IMR-90 (cell line): ENCODE measurements around the gene CPEB2. TPM values are rescaled to one million over a fixed set of nuclear protein-coding genes. Genes with fewer than 3 reads are reported as not detected.

Experiments
- ATAC-seq: fragments of 200-7000 bp; cut with Tn5 transposase; 2 replicates; pipeline ENCODE4 v1.9.1; 2020; ENCODE audit warnings: low read depth, mild to moderate bottlenecking, moderate library complexity
- BruUV-seq: library from RNA; stranded (reverse); fragments of 400-500 nt; replicated peaks from 2 replicates; lab custom pipeline; 2021; lab: Mats Ljungman, UMichigan
- CTCF ChIA-PET: fragments of 300-600 bp; formaldehyde crosslinking; extraction: SDS; loops from one replicate; lab custom pipeline; 2021; ENCODE audit warnings: antibody characterized with exemption; lab: Yijun Ruan, JAX
- POLR2A ChIA-PET: fragments of 300-600 bp; sonication (Branson Sonifier 250); formaldehyde crosslinking; loops from one replicate; lab custom pipeline; 2022; ENCODE audit warnings: antibody characterized with exemption; ENCODE audit not compliant: unreplicated experiment; lab: Charles Lee
- DNase-seq: peaks from one replicate; pipeline ENCODE4 v3.0.0; 2013
- H2AFZ ChIP-seq: replicated peaks from 2 replicates; pipeline ENCODE3; 2013; ENCODE audit warnings: low read length, mild to moderate bottlenecking; ENCODE audit not compliant: poor library complexity
- H2AK5ac ChIP-seq: 2 replicates; pipeline ENCODE4 v1.6.1; 2013; ENCODE audit warnings: low read depth, low read length, inconsistent platforms
- H2AK9ac ChIP-seq: replicated peaks from 2 replicates; pipeline ENCODE3; 2013; ENCODE audit warnings: mild to moderate bottlenecking, low read depth, low read length, moderate library complexity; ENCODE audit not compliant: poor library complexity
- H2BK120ac ChIP-seq: 2 replicates; pipeline ENCODE4 v1.6.1; 2013; ENCODE audit warnings: low read depth, low read length, inconsistent platforms
- H2BK15ac ChIP-seq: 3 replicates; pipeline ENCODE4 v1.6.1; 2013; ENCODE audit warnings: low read depth, low read length, inconsistent platforms
- H2BK20ac ChIP-seq: 2 replicates; pipeline ENCODE4 v1.6.1; 2013; ENCODE audit warnings: low read depth, mild to moderate bottlenecking, inconsistent platforms, low read length, moderate library complexity
- H2BK5ac ChIP-seq: 2 replicates; pipeline ENCODE4 v1.6.1; 2013; ENCODE audit warnings: mild to moderate bottlenecking, low read depth, low read length, inconsistent platforms; ENCODE audit not compliant: poor library complexity, severe bottlenecking
- H3K14ac ChIP-seq: replicated peaks from 2 replicates; pipeline ENCODE4 v1.6.1; 2013; ENCODE audit warnings: low read depth, low read length, inconsistent platforms
- H3K18ac ChIP-seq: 2 replicates; pipeline ENCODE4 v1.6.1; 2013; ENCODE audit warnings: low read depth, low read length, control low read depth
- H3K23ac ChIP-seq: 2 replicates; pipeline ENCODE4 v1.6.1; 2013; ENCODE audit warnings: low read depth, low read length, inconsistent platforms
- H3K27ac ChIP-seq: 2 replicates; pipeline ENCODE4 v1.5.1; 2013; ENCODE audit warnings: mild to moderate bottlenecking, control low read depth, low read length; ENCODE audit not compliant: insufficient read depth
- H3K27me3 ChIP-seq: 2 replicates; pipeline ENCODE4 v1.6.1; 2013; ENCODE audit warnings: low read length; ENCODE audit not compliant: control insufficient read depth, insufficient read depth
- H3K36me3 ChIP-seq: 2 replicates; pipeline ENCODE4 v1.6.1; 2013; ENCODE audit warnings: low read length, mixed read lengths; ENCODE audit not compliant: control insufficient read depth, insufficient read depth
- H3K4ac ChIP-seq: 2 replicates; pipeline ENCODE4 v1.6.1; 2013; ENCODE audit warnings: low read depth, low read length, inconsistent platforms
- H3K4me1 ChIP-seq: 2 replicates; pipeline ENCODE4 v1.6.1; 2013; ENCODE audit warnings: low read length, mixed read lengths; ENCODE audit not compliant: control insufficient read depth, insufficient read depth
- H3K4me2 ChIP-seq: 2 replicates; pipeline ENCODE4 v1.6.1; 2013; ENCODE audit warnings: low read depth, mild to moderate bottlenecking, control low read depth, low read length, moderate library complexity
- H3K4me3 ChIP-seq: 2 replicates; pipeline ENCODE4 v1.5.1; 2013; ENCODE audit warnings: low read depth, mild to moderate bottlenecking, control low read depth, low read length, moderate library complexity; ENCODE audit not compliant: insufficient read depth
- H3K56ac ChIP-seq: 2 replicates; pipeline ENCODE4 v1.6.1; 2013; ENCODE audit warnings: low read length, inconsistent platforms; ENCODE audit not compliant: insufficient read depth; ENCODE audit errors: extremely low read depth
- H3K79me1 ChIP-seq, 2 experiments: 2 replicates each; pipeline ENCODE4 v1.6.1; 2013; ENCODE audit warnings: low read length in 2 of 2, inconsistent platforms in 1 of 2, low read depth in 1 of 2
- H3K9ac ChIP-seq: 2 replicates; pipeline ENCODE4 v1.6.1; 2013; ENCODE audit warnings: low read depth, low read length, control low read depth
- H3K9me1 ChIP-seq: 2 replicates; pipeline ENCODE4 v1.6.1; 2013; ENCODE audit warnings: low read length, inconsistent platforms; ENCODE audit not compliant: insufficient read depth
- H3K9me3 ChIP-seq: 2 replicates; pipeline ENCODE4 v1.6.1; 2013; ENCODE audit warnings: low read length; ENCODE audit not compliant: control insufficient read depth, insufficient read depth
- H4K20me1 ChIP-seq: 2 replicates; pipeline ENCODE4 v1.6.1; 2013; ENCODE audit warnings: low read length, inconsistent platforms; ENCODE audit not compliant: insufficient read depth
- H4K5ac ChIP-seq: 2 replicates; pipeline ENCODE4 v1.6.1; 2013; ENCODE audit warnings: mild to moderate bottlenecking, low read depth, low read length, control low read depth
- H4K8ac ChIP-seq, 2 experiments: 2 replicates each; pipeline ENCODE4 v1.6.1; 2013; ENCODE audit warnings: low read depth in 2 of 2, low read length in 2 of 2, control low read depth in 1 of 2, inconsistent platforms in 1 of 2
- H4K91ac ChIP-seq: 2 replicates; pipeline ENCODE4 v1.6.1; 2013; ENCODE audit warnings: low read depth, low read length, inconsistent platforms; ENCODE audit not compliant: insufficient read depth
- CEBPB ChIP-seq: IDR thresholded peaks from 2 replicates; pipeline ENCODE4 v1.6.1; 2012; ENCODE audit warnings: low read depth, low read length, improper control_type of control experiment
- CHD1 ChIP-seq: IDR thresholded peaks from 2 replicates; pipeline ENCODE4 v1.6.1; 2012; ENCODE audit warnings: low read depth, low read length, improper control_type of control experiment
- ELK1 ChIP-seq: fragments of 150-350 bp; IDR thresholded peaks from 2 replicates; pipeline ENCODE4 v1.6.1; 2016; ENCODE audit warnings: low read depth, mild to moderate bottlenecking, low read length, moderate library complexity, borderline replicate concordance
- MAFK ChIP-seq: IDR thresholded peaks from 2 replicates; pipeline ENCODE4 v1.6.1; 2012; ENCODE audit warnings: low read depth, low read length, improper control_type of control experiment
- MAZ ChIP-seq: IDR thresholded peaks from 2 replicates; pipeline ENCODE4 v1.6.1; 2012; ENCODE audit warnings: low read depth, mild to moderate bottlenecking, low read length, improper control_type of control experiment, moderate library complexity, borderline replicate concordance
- NFE2L2 ChIP-seq: fragments of 150-350 bp; IDR thresholded peaks from 2 replicates; pipeline ENCODE4 v1.6.1; 2016; ENCODE audit warnings: low read depth, mild to moderate bottlenecking, low read length
- POLR2A ChIP-seq: IDR thresholded peaks from 2 replicates; pipeline ENCODE4 v1.6.1; 2012; ENCODE audit warnings: mild to moderate bottlenecking, low read depth, low read length
- RAD21 ChIP-seq: IDR thresholded peaks from 2 replicates; pipeline ENCODE4 v1.6.1; 2012; ENCODE audit warnings: low read length, improper control_type of control experiment
- RCOR1 ChIP-seq: IDR thresholded peaks from 2 replicates; pipeline ENCODE4 v1.6.1; 2012; ENCODE audit warnings: mild to moderate bottlenecking, low read length, improper control_type of control experiment; ENCODE audit not compliant: insufficient replicate concordance
- SMC3 ChIP-seq: fragments of 150-350 bp; IDR thresholded peaks from 2 replicates; pipeline ENCODE4 v1.6.1; 2016; ENCODE audit warnings: low read depth, mild to moderate bottlenecking, antibody characterized with exemption, low read length, moderate library complexity
- WGBS, 2 experiments: methylation state at CpG; one replicate each; pipeline versions ENCODE4 v1.1.5 to v1.1.7; 2013; ENCODE audit warnings: missing lambda C conversion rate in 2 of 2; ENCODE audit not compliant: insufficient read length in 1 of 2; ENCODE audit errors: extremely low coverage in 2 of 2; 5-methylcytosine and 5-hydroxymethylcytosine counted together
- dilution Hi-C: fragments of 300-500 bp; cut with HindIII; formaldehyde crosslinking; loops from one replicate; pipeline ENCODE4 v1.14.3; 2018; ENCODE audit warnings: low sequenced_read_pairs; ENCODE audit not compliant: unreplicated experiment
- in situ Hi-C: fragments of 300-500 bp; cut with MboI; formaldehyde crosslinking; loops from 3 replicates; pipeline ENCODE4 v1.14.3; 2019; ENCODE audit warnings: low sequenced_read_pairs, inconsistent platforms, mixed read lengths
- intact Hi-C: fragments of 100-400 bp; cut with micrococcal nuclease; formaldehyde crosslinking; loops from 2 replicates; pipeline ENCODE4 v1.10.0; 2022
- polyA plus RNA-seq, 3 experiments: library from polyadenylated mRNA; depleted of rRNA; stranded (reverse); fragments of >200 nt; gene quantifications; 2 replicates each; pipeline ENCODE4 v1.2.3, GENCODE V29; 2012; ENCODE audit warnings: low replicate concordance in 1 of 3
- total RNA-seq: library from RNA; depleted of rRNA; stranded (reverse); fragments of >200 nt; gene quantifications from 2 replicates; pipeline ENCODE4 v1.2.3, GENCODE V29; 2012
- TF ChIP-seq, protein P1 (sequence below): conservative IDR thresholded peaks from 2 replicates; pipeline ENCODE4 v1.5.1; 2012; ENCODE audit warnings: mild to moderate bottlenecking, low read depth, low read length, improper control_type of control experiment

The CPEB2 gene
- total and polyA plus RNA-seq, 2 of the 4 experiments (the other 2 are of a cell fraction), result 10.6 to 12.0 TPM

DNA sequence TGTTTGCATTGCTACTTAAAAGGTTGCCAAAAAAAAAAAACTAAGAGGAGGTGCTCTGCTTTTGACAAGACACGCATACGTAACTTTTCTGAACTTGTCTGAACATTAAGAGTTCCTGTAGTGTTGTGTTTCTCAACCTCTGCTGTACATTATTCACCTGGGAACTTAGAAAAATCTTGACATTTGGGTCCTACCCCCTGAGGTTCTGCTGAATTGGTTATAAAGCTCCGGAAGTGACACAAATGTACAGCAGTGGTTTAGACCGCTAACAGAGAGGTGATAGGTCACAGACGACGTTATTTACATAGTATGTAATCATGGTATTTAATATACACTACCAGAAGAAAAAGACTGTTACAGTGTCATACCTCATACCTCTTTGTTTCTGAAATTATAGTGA, 61.1 kb downstream of the CPEB2 start:
- TF ChIP-seq NFE2L2 (no peak), CEBPB (no peak), RCOR1 (no peak), RAD21 (no peak), MAFK (no peak), CHD1 (no peak), MAZ (no peak), ELK1 (no peak), POLR2A (no peak), SMC3 (no peak)
- TF ChIP-seq, protein P1, sequence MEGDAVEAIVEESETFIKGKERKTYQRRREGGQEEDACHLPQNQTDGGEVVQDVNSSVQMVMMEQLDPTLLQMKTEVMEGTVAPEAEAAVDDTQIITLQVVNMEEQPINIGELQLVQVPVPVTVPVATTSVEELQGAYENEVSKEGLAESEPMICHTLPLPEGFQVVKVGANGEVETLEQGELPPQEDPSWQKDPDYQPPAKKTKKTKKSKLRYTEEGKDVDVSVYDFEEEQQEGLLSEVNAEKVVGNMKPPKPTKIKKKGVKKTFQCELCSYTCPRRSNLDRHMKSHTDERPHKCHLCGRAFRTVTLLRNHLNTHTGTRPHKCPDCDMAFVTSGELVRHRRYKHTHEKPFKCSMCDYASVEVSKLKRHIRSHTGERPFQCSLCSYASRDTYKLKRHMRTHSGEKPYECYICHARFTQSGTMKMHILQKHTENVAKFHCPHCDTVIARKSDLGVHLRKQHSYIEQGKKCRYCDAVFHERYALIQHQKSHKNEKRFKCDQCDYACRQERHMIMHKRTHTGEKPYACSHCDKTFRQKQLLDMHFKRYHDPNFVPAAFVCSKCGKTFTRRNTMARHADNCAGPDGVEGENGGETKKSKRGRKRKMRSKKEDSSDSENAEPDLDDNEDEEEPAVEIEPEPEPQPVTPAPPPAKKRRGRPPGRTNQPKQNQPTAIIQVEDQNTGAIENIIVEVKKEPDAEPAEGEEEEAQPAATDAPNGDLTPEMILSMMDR, result no peak
- no peak overlapping the region for H3K4ac ChIP-seq
- no peak overlapping the region for H4K5ac ChIP-seq
- no peak overlapping the region for H2AFZ ChIP-seq
- ATAC-seq (no peak), DNase-seq (no peak)
- H3K9ac ChIP-seq, result no peak overlapping the region
- H3K36me3 ChIP-seq, result peaks cover 25% of the 10 kb centered on the region
- no TSS peak for BruUV-seq
- H2BK120ac ChIP-seq, result no peak overlapping the region
- POLR2A ChIA-PET, result no interaction called here
- intact Hi-C loops, result no loop called here
- CTCF ChIA-PET, result no interaction called here
- in situ Hi-C loops, result loop anchor here (25.0 kb wide), 1 partner anchor 399 kb away; the partner anchor contains the start of gene CC2D2A
- no peak overlapping the region for H3K56ac ChIP-seq
- H3K9me3 ChIP-seq, result no peaks in the 10 kb centered on the region
- no peak overlapping the region for H3K23ac ChIP-seq
- H2BK5ac ChIP-seq, result no peak overlapping the region
- no peak overlapping the region for H2BK15ac ChIP-seq
- H2AK5ac ChIP-seq, result no peak overlapping the region
- no peaks in the 10 kb centered on the region for H3K9me1 ChIP-seq
- no peaks in the 10 kb centered on the region for H3K27me3 ChIP-seq
- no peak overlapping the region for H3K18ac ChIP-seq
- no peak overlapping the region for H3K4me3 ChIP-seq
- H2AK9ac ChIP-seq, result no peak overlapping the region
- H4K20me1 ChIP-seq, result no peaks in the 10 kb centered on the region
- no peak overlapping the region for H3K14ac ChIP-seq
- H2BK20ac ChIP-seq, result no peak overlapping the region
- no peaks in the 10 kb centered on the region for H3K4me1 ChIP-seq
- dilution Hi-C loops, result no loop called here
- no CpG with 5 or more reads among the region's 6 CpGs for WGBS, 2 experiments
- H4K91ac ChIP-seq, result no peak overlapping the region
- no peak overlapping the region for H3K4me2 ChIP-seq
- peaks cover 8 to 10% of the 10 kb centered on the region in 2 experiments; a peak in 3 of 4 replicates for H3K79me1 ChIP-seq
- no peak overlapping the region for H4K8ac ChIP-seq
- H3K27ac ChIP-seq, result no peak overlapping the region
